SK-N-SH (cell line): ENCODE measurements around the gene PANK4. TPM values are rescaled to one million over a fixed set of nuclear protein-coding genes. Genes with fewer than 3 reads are reported as not detected.

ENCODE experiments used
- CTCF ChIA-PET: fragments of 300-600, 350-600 bp; formaldehyde crosslinking; extraction: SDS; loops from one replicate; lab custom pipeline; 2021; lab: Yijun Ruan, JAX
- POLR2A ChIA-PET: fragments of 350-600 bp; sonication (Branson Sonifier 250); formaldehyde crosslinking; extraction: SDS; loops from one replicate; lab custom pipeline; 2020; ENCODE audit warnings: antibody characterized with exemption, inconsistent platforms; lab: Yijun Ruan, JAX
- DNase-seq: peaks from one replicate; pipeline ENCODE4 v3.0.0; 2012
- H2AFZ ChIP-seq: fragments of 200-600 bp; sonication (generic); 2 replicates; pipeline ENCODE4 v1.8.1; 2016; ENCODE audit warnings: antibody characterized with exemption, mild to moderate bottlenecking, low read depth
- H3F3A ChIP-seq: fragments of 200-600 bp; sonication (generic); replicated peaks from 2 replicates; pipeline ENCODE3; 2016; ENCODE audit warnings: antibody characterized with exemption, mild to moderate bottlenecking; ENCODE audit not compliant: insufficient read depth
- H3K27ac ChIP-seq, 2 experiments: fragments of 200-500 bp in 1 of 2; fragments of 200-600 bp in 1 of 2; sonication (Bioruptor generic) in 1 of 2; sonication (generic), shearing (Covaris generic) in 1 of 2; 2 replicates each; pipeline versions ENCODE4 v1.5.1 to v1.6.1; 2014 to 2016; ENCODE audit warnings: low read depth in 2 of 2, inconsistent platforms in 1 of 2, low read length in 1 of 2, mild to moderate bottlenecking in 1 of 2, mixed read lengths in 1 of 2
- H3K27me3 ChIP-seq: fragments of 200-600 bp; sonication (generic), shearing (Covaris generic); 2 replicates; pipeline ENCODE4 v1.6.1; 2016; ENCODE audit warnings: mixed run types; ENCODE audit not compliant: insufficient read depth
- H3K36me3 ChIP-seq, 2 experiments: fragments of 200-500 bp in 1 of 2; fragments of 200-600 bp in 1 of 2; sonication (Bioruptor generic) in 1 of 2; sonication (generic) in 1 of 2; replicated peaks in 1 of 2; 2 replicates each; pipeline versions ENCODE3 to v1.5.1; 2014 to 2016; ENCODE audit warnings: low read length in 1 of 2, mild to moderate bottlenecking in 1 of 2; ENCODE audit not compliant: insufficient read depth in 2 of 2, control insufficient read depth in 1 of 2
- H3K4me1 ChIP-seq, 2 experiments: fragments of 200-500 bp in 1 of 2; fragments of 200-600 bp in 1 of 2; sonication (Bioruptor generic) in 1 of 2; sonication (generic), shearing (Covaris generic) in 1 of 2; 2 replicates each; pipeline versions ENCODE4 v1.5.1 to v1.6.1; 2014 to 2016; ENCODE audit warnings: low read depth in 1 of 2, low read length in 1 of 2, mixed run types in 1 of 2; ENCODE audit not compliant: insufficient read depth in 2 of 2, control insufficient read depth in 1 of 2
- H3K4me2 ChIP-seq: fragments of 200-600 bp; sonication (generic), shearing (Covaris generic); 2 replicates; pipeline ENCODE4 v1.6.1; 2017; ENCODE audit warnings: mixed run types
- H3K4me3 ChIP-seq, 2 experiments: fragments of 200-500 bp in 1 of 2; fragments of 200-600 bp in 1 of 2; sonication (Bioruptor generic) in 1 of 2; sonication (generic), shearing (Covaris generic) in 1 of 2; 2 replicates each; pipeline versions ENCODE4 v1.5.1 to v1.8.1; 2014 to 2016; ENCODE audit warnings: low read depth in 2 of 2, inconsistent platforms in 1 of 2, low read length in 1 of 2, mild to moderate bottlenecking in 1 of 2, mixed read lengths in 1 of 2, moderate library complexity in 1 of 2
- H3K79me2 ChIP-seq: fragments of 200-600 bp; sonication (generic); 2 replicates; pipeline ENCODE4 v1.8.1; 2017; ENCODE audit warnings: mild to moderate bottlenecking; ENCODE audit not compliant: insufficient read depth
- H3K9ac ChIP-seq: fragments of 200-600 bp; sonication (generic); 2 replicates; pipeline ENCODE4 v1.6.1; 2017; ENCODE audit warnings: mixed run types
- H3K9me2 ChIP-seq: fragments of 200-600 bp; sonication (generic); 2 replicates; pipeline ENCODE4 v1.6.1; 2017; ENCODE audit warnings: mixed run types
- H3K9me3 ChIP-seq: fragments of 200-600 bp; sonication (generic); 2 replicates; pipeline ENCODE4 v1.6.1; 2017; ENCODE audit warnings: mixed run types, mild to moderate bottlenecking, moderate library complexity
- H4K20me1 ChIP-seq: fragments of 200-600 bp; sonication (generic); 2 replicates; pipeline ENCODE4 v1.6.1; 2017; ENCODE audit warnings: mild to moderate bottlenecking, mixed run types; ENCODE audit not compliant: insufficient read depth
- CHD2 ChIP-seq: fragments of 150-350 bp; IDR thresholded peaks from 2 replicates; pipeline ENCODE4 v1.6.1; 2018; ENCODE audit warnings: low read length; ENCODE audit not compliant: partially characterized antibody
- ELF1 ChIP-seq: IDR thresholded peaks from 2 replicates; pipeline ENCODE4 v1.4.0; 2012
- EP300 ChIP-seq, 2 experiments: IDR thresholded peaks; 2 replicates each; pipeline versions ENCODE4 v1.4.0 to v1.6.1; 2012; ENCODE audit warnings: borderline replicate concordance in 1 of 2, low read depth in 1 of 2, low read length in 1 of 2
- EZH2phosphoT487 ChIP-seq: fragments of 200-600 bp; sonication (generic); IDR thresholded peaks from 2 replicates; pipeline ENCODE4 v1.6.1; 2017; ENCODE audit warnings: low read depth, mixed run types, mild to moderate bottlenecking, antibody characterized with exemption, moderate library complexity, borderline replicate concordance
- FOSL2 ChIP-seq: IDR thresholded peaks from 2 replicates; pipeline ENCODE4 v1.4.0; 2012; ENCODE audit warnings: low read depth, mild to moderate bottlenecking, moderate library complexity, borderline replicate concordance
- FOXJ3 ChIP-seq: sonication (generic); formaldehyde crosslinking; IDR thresholded peaks from 2 replicates; pipeline ENCODE4 v1.5.1; 2020; ENCODE audit warnings: mild to moderate bottlenecking, missing genetic modification reagents
- FOXM1 ChIP-seq: IDR thresholded peaks from 2 replicates; pipeline ENCODE4 v1.4.0; 2012; ENCODE audit warnings: low read depth, mild to moderate bottlenecking
- GABPA ChIP-seq: IDR thresholded peaks from 2 replicates; pipeline ENCODE4 v1.4.0; 2012; ENCODE audit warnings: low read depth, mild to moderate bottlenecking
- JUND ChIP-seq: IDR thresholded peaks from 2 replicates; pipeline ENCODE4 v1.4.0; 2012
- MXI1 ChIP-seq: IDR thresholded peaks from 2 replicates; pipeline ENCODE4 v1.6.1; 2012; ENCODE audit warnings: mild to moderate bottlenecking, low read depth, low read length, improper control_type of control experiment
- RAD21 ChIP-seq: IDR thresholded peaks from 2 replicates; pipeline ENCODE4 v1.6.1; 2012; ENCODE audit warnings: mild to moderate bottlenecking, low read length
- REST ChIP-seq: IDR thresholded peaks from 2 replicates; pipeline ENCODE4 v1.6.1; 2012; ENCODE audit warnings: mild to moderate bottlenecking, low read depth, low read length, moderate library complexity
- RFX5 ChIP-seq: IDR thresholded peaks from 2 replicates; pipeline ENCODE4 v1.6.1; 2012; ENCODE audit warnings: mild to moderate bottlenecking, improper control_type of control experiment, low read length
- RXRA ChIP-seq: IDR thresholded peaks from 2 replicates; pipeline ENCODE4 v1.4.0; 2012; ENCODE audit warnings: low read depth, mild to moderate bottlenecking, borderline replicate concordance
- SIN3A ChIP-seq: IDR thresholded peaks from 2 replicates; pipeline ENCODE4 v1.6.1; 2012; ENCODE audit warnings: low read depth, mild to moderate bottlenecking, low read length, moderate library complexity, borderline replicate concordance
- SMC3 ChIP-seq: IDR thresholded peaks from 2 replicates; pipeline ENCODE4 v1.6.1; 2012; ENCODE audit warnings: low read depth, low read length, improper control_type of control experiment
- USF1 ChIP-seq: IDR thresholded peaks from 2 replicates; pipeline ENCODE4 v1.4.0; 2012; ENCODE audit warnings: low read depth, borderline replicate concordance
- YY1 ChIP-seq: IDR thresholded peaks from 2 replicates; pipeline ENCODE4 v1.4.0; 2012; ENCODE audit warnings: low read depth, mild to moderate bottlenecking
- ZBTB33 ChIP-seq: IDR thresholded peaks from 2 replicates; pipeline ENCODE4 v1.4.0; 2012; ENCODE audit warnings: low read depth, borderline replicate concordance
- WGBS: methylation state at CpG from one replicate; pipeline ENCODE4 v1.1.6; 2017; ENCODE audit warnings: low lambda C conversion rate; 5-methylcytosine and 5-hydroxymethylcytosine counted together
- polyA plus RNA-seq, 3 experiments: library from polyadenylated mRNA; depleted of rRNA; stranded (reverse); fragments of >200 nt; gene quantifications; 2 replicates each; pipeline ENCODE4 v1.2.3, GENCODE V29; 2012
- TF ChIP-seq, protein P1 (sequence below): fragments of 150-350 bp; IDR thresholded peaks from 2 replicates; pipeline ENCODE4 v1.6.1; 2017; ENCODE audit warnings: antibody characterized with exemption, low read length, low read depth, borderline replicate concordance

The PANK4 gene
- polyA plus RNA-seq, 1 of the 3 experiments (the other 2 are of a cell fraction) = 16.6 TPM

- no CpG with 5 or more reads among the region's 13 CpGs for WGBS
Observed at GRCh38 chr1:2483026-2483425, 43.4 kb downstream of the PANK4 start.

More at GRCh38 chr1:2483026-2483425, 43.4 kb downstream of the PANK4 start:
- Histone ChIP-seq H4K20me1 (no peaks in the 10 kb centered on the region), H3K79me2 (no peaks in the 10 kb centered on the region), H3K4me1 (peaks cover 0 to 55% of the 10 kb centered on the region in 2 experiments; a peak in 1 of 4 replicates), H3K4me3 (no peak overlapping the region), H3F3A (no peaks in the 10 kb centered on the region), H3K9me2 (no peaks in the 10 kb centered on the region), H3K27me3 (no peaks in the 10 kb centered on the region), H3K36me3 (no peaks in the 10 kb centered on the region), H3K9ac (no peak overlapping the region), H2AFZ (no peak overlapping the region), H3K4me2 (no peak overlapping the region), H3K9me3 (no peaks in the 10 kb centered on the region), H3K27ac (peak overlapping the region in 1 of 2 experiments; percentile 96; a peak in 1 of 4 replicates)
- TF ChIP-seq EP300 (IDR thresholded peaks at IDR 0.05; ENCODE audit: borderline replicate concordance in 1 of 2, low read depth in 1 of 2, low read length in 1 of 2) (no peak), SIN3A (no peak), JUND (no peak), FOXM1 (no peak), GABPA (no peak), CHD2 (no peak), EZH2phosphoT487 (no peak), SMC3 (no peak), REST (no peak), ELF1 (no peak), RAD21 (no peak), FOXJ3 (no peak), USF1 (no peak), ZBTB33 (no peak), YY1 (no peak), MXI1 (no peak), FOSL2 (no peak), RFX5 (no peak), RXRA (no peak)
- TF ChIP-seq, protein P1, sequence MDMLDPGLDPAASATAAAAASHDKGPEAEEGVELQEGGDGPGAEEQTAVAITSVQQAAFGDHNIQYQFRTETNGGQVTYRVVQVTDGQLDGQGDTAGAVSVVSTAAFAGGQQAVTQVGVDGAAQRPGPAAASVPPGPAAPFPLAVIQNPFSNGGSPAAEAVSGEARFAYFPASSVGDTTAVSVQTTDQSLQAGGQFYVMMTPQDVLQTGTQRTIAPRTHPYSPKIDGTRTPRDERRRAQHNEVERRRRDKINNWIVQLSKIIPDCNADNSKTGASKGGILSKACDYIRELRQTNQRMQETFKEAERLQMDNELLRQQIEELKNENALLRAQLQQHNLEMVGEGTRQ = no peak
- ChIA-PET POLR2A (no interaction called here), CTCF (interaction anchor here (0.7 to 3.4 kb wide), 6 partner anchors 12 to 288 kb away, joined by 3 to 26 read pairs (median 6); partner anchors contain the start of gene FAAP20)
- no peak for DNase-seq
